Epithelial cell of proximal tubule (primary cell): ENCODE measurements around the gene WDFY4. TPM values are rescaled to one million over a fixed set of nuclear protein-coding genes. Genes with fewer than 3 reads are reported as not detected.

Source experiments
- DNase-seq: peaks from one replicate; pipeline ENCODE4 v3.0.0-alpha.2; 2011; ENCODE audit warnings: low read depth
- H3K4me3 ChIP-seq: 2 replicates; pipeline ENCODE4 v1.5.1; 2011; ENCODE audit warnings: low read depth, mild to moderate bottlenecking, low read length
- CTCF ChIP-seq: conservative IDR thresholded peaks from 2 replicates; pipeline ENCODE4 v1.5.1; 2012; ENCODE audit warnings: low read depth, mild to moderate bottlenecking, low read length
- total RNA-seq: library from RNA; depleted of rRNA; stranded (reverse); fragments of >200 nt; gene quantifications from 2 replicates; pipeline ENCODE4 v1.2.3, GENCODE V29; 2015

Gene WDFY4
- total RNA-seq, 1 donor from 2014 or later, result not detected

DNA sequence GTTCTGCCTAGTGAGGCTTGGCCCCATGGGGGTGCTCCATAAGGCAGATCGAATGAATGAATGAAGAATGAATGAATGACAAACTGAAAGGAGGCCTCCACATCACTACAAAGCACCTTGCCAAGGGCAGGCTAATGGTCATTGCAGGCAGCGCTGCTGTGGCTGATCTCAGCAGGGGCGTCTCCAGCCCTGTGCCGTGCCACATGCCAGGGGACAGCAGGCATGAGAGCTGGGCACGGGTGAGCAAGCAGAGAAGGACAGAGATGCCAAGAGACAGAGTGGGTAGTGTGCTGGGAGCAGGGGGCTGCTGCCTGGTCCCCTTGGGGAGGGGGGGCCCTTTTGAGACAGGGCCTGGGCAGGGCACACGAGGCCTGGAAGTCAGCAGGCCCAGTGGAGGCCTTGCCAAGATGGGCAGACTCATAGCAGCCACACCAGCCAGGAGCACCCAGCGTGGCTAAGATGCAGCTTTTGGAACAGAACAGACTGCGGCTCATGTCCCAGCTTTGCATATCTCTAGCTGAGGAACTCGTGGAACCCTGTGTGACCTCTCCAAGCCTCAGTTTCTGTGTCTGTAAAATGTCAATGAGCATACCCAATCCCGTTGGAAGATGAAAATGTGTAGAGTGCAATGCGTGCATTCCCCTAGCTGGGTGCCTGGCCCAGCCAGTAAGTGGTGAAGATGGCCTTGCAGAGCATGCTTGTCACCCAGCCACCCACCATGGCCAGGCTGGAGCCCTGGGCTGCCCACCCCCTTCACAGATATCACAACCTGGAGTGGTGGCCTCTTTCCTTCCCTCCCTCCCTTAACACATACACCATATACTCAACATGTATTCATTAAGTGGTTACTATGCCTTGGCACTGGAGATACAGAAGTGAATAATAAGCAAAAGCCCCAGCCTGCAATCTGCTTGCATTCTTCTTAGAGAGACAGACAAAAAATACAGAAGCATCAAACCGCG lies 316.0 kb downstream of the WDFY4 start:
- no peak overlapping the region for H3K4me3 ChIP-seq
- no peak for DNase-seq
- TF ChIP-seq CTCF, result no peak

GRCh38 chr10:49001402-49001801 lies 316.7 kb downstream of the WDFY4 start:
- peak; percentile 20 for TF ChIP-seq CTCF
- DNase-seq, result no peak
- no peak overlapping the region for H3K4me3 ChIP-seq

GRCh38 chr10:49001870-49002672 lies 317.4 kb downstream of the WDFY4 start:
- no peak overlapping the region for H3K4me3 ChIP-seq
- TF ChIP-seq CTCF, result no peak
- no peak for DNase-seq

- no peak overlapping the region for H3K4me3 ChIP-seq
- DNase-seq, result no peak
Measured at GRCh38 chr10:49005270-49005669, 320.6 kb downstream of the WDFY4 start.

DNA sequence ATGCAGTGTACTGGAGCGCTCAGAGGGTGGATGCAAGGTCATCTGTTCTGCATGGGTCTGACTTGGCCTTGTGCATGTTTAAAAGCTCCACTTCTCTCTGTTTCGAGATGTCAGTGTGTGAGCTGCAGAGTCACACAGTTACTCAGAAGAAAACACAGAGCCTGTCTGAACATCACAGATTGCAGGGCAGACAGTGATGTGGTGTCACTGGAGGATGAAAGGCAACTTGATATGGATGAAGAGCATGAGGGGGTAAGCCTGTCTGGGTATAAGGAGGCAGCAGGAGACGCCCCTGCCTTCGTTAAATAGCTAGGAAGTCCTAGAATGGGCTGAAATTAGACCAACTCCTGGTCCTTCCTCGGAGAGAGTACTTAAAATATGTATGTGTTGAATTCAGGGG lies 322.5 kb downstream of the WDFY4 start:
- no peak for TF ChIP-seq CTCF
- H3K4me3 ChIP-seq, result no peak overlapping the region
- no peak for DNase-seq

More at GRCh38 chr10:49005270-49005669, 320.6 kb downstream of the WDFY4 start:
- TF ChIP-seq CTCF, result no peak

GRCh38 chr10:49008091-49008490 lies 323.4 kb downstream of the WDFY4 start:
- no peak overlapping the region for H3K4me3 ChIP-seq
- no peak for TF ChIP-seq CTCF
- no peak for DNase-seq
